ENCODE results near the gene COL6A3. TPM values are rescaled to one million over a fixed set of nuclear protein-coding genes. Genes with fewer than 3 reads are reported as not detected.

Gene COL6A3
- total and polyA plus RNA-seq, 9 of the 15 experiments (the other 6 are each of a cell fraction or from before 2014, with no cell fraction given): 0.07 to 4.1 (median 1.5) TPM

DNA sequence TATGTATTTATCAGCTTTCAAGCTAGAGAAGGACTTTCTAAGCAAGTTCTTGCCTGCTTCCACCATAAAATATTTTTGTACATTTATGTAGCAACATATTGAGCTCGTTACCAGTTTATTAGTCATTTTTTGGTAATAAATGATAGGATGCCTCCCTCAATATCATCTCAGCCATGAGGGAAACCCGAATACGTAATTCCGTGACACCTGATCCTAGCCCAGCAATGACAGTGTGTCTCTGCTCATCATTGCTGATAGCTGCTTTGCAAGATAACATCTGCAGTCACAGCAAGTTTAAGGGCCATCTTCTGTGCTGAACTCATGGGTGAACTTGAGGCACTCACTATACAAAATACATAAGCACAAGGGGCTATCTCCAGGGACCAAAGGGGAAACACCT lies 62.2 kb downstream of the COL6A3 start (continued):
- TF ChIP-seq ZBTB17 (CRISPR knock-in tag; IDR thresholded peaks at IDR 0.05) (no peak), NFYB (IDR thresholded peaks at IDR 0.05; ENCODE audit: extremely low read depth, insufficient read length) (no peak), PML (IDR thresholded peaks at IDR 0.05; ENCODE audit: low read length) (no peak)

DNA sequence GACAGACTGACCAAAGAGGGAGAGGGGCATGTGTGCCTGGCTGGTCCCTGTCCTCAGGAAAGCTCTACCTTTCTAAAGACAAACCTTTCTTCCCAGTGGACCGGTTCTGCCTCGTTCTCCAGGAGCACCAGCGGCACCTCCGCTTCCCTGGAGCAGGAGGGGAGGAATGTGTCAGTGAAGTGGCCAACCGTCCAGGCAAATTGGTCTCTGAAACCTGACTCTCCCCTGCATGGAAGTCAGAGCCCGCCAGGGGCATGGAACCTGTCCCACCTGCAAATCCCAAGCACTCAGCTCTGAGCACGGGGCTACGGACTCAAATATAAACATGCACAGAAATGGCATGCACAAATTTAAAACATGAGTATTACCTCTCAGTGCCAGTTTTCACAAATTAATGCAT lies 62.9 kb downstream of the COL6A3 start:
- WGBS (ENCODE audit: insufficient coverage, low coverage, missing lambda C conversion rate): 2% methylated on average over 7 of the region's 8 CpGs
- CTCF ChIA-PET (ENCODE audit: low intra/inter-chr PET ratio): no interaction called here
- no peaks in the 10 kb centered on the region for H3K79me2 ChIP-seq (ENCODE audit: control insufficient read depth, insufficient read depth, low read length)

More for the DNA sequence above, 62.9 kb downstream of the COL6A3 start:
- ATAC-seq (no peak), FAIRE-seq (no peak), DNase-seq (ENCODE audit: extremely low read depth in 1 of 4, low spot score in 3 of 4) (no peak)
- in situ Hi-C loops (cut with MboI) (no loop called here), intact Hi-C loops (cut with micrococcal nuclease) (no loop called here)
- H4K20me1 ChIP-seq (replicated peaks; ENCODE audit: control insufficient read depth, insufficient read depth, low read length): no peaks in the 10 kb centered on the region
- TF ChIP-seq, protein P1, sequence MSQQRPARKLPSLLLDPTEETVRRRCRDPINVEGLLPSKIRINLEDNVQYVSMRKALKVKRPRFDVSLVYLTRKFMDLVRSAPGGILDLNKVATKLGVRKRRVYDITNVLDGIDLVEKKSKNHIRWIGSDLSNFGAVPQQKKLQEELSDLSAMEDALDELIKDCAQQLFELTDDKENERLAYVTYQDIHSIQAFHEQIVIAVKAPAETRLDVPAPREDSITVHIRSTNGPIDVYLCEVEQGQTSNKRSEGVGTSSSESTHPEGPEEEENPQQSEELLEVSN (IDR thresholded peaks at IDR 0.05; ENCODE audit: borderline replicate concordance in 1 of 2, extremely low read depth in 1 of 2, insufficient read depth in 1 of 2, insufficient read length in 1 of 2, low read depth in 1 of 2, low read length in 1 of 2, poor library complexity in 1 of 2, severe bottlenecking in 1 of 2): no peak
- TF ChIP-seq RBFOX2 (IDR thresholded peaks at IDR 0.05; ENCODE audit: low read depth, low read length) (no peak), MYC (IDR thresholded peaks at IDR 0.05; ENCODE audit: low read depth, low read length) (no peak), MYC (CRISPR knock-in tag; IDR thresholded peaks at IDR 0.05; ENCODE audit: borderline replicate concordance, low read depth) (no peak), ZNF124 (CRISPR knock-in tag; IDR thresholded peaks at IDR 0.05) (no peak), REST (IDR thresholded peaks at IDR 0.05; ENCODE audit: borderline replicate concordance) (no peak), REST (CRISPR knock-in tag; IDR thresholded peaks at IDR 0.05; ENCODE audit: low read depth) (no peak), ZNF134 (CRISPR knock-in tag; conservative IDR thresholded peaks at IDR 0.05) (no peak), ATF4 (CRISPR knock-in tag; IDR thresholded peaks at IDR 0.05) (no peak)
- H2AFZ ChIP-seq (ENCODE audit: low read depth, low read length): no peak overlapping the region
- POLR2A ChIA-PET: no interaction called here
- H3K27me3 ChIP-seq (ENCODE audit: control insufficient read depth in 2 of 2, insufficient read depth in 2 of 2, low read length in 2 of 2): peaks cover 0 to 31% of the 10 kb centered on the region in 2 experiments; a peak in 3 of 5 replicates
- H3K9me3 ChIP-seq (replicated peaks; ENCODE audit: control insufficient read depth, insufficient read depth, low read depth, low read length): no peaks in the 10 kb centered on the region
- H3K9ac ChIP-seq (ENCODE audit: insufficient read depth in 1 of 2, low read depth in 2 of 2, low read length in 2 of 2): no peak overlapping the region
- H3K36me3 ChIP-seq (ENCODE audit: control insufficient read depth, insufficient read depth, low read length): no peaks in the 10 kb centered on the region
- H3K4me2 ChIP-seq (ENCODE audit: insufficient read depth, low read length): no peak overlapping the region
- no peak overlapping the region for H3K27ac ChIP-seq (ENCODE audit: extremely low read depth, low read depth, low read length)
- no TSS peak for BruUV-seq (replicated peaks)
- H3K9me1 ChIP-seq (ENCODE audit: control insufficient read depth, insufficient read depth, low read length): no peaks in the 10 kb centered on the region
- no peaks in the 10 kb centered on the region for H3K4me1 ChIP-seq (replicated peaks in 1 of 2; ENCODE audit: control insufficient read depth in 2 of 2, insufficient read depth in 2 of 2, low read length in 2 of 2)
- H3K4me3 ChIP-seq: no peak overlapping the region

Measured in K562 (cell line).